Right lobe of liver (tissue), 6 donors: ENCODE results near the gene KLHL7. TPM values are rescaled to one million over a fixed set of nuclear protein-coding genes. Genes with fewer than 3 reads are reported as not detected.

Experiments used
- ATAC-seq, 4 donors: fragments of 200-7000 bp; cut with Tn5 transposase; one replicate each; pipeline ENCODE4 v1.9.1; 2020; ENCODE audit warnings: mild to moderate bottlenecking in 4 of 4, moderate library complexity in 4 of 4
- DNase-seq, 3 donors: peaks; one replicate each; pipeline ENCODE4 v3.0.0-alpha.2; 2020
- H3K27ac ChIP-seq, 3 donors: fragments of 200-600 bp; one replicate each; pipeline ENCODE4 v1.8.0; 2022
- H3K27me3 ChIP-seq, 2 donors: fragments of 200-600 bp; one replicate each; pipeline ENCODE4 v1.8.0; 2022
- H3K36me3 ChIP-seq, 4 donors: fragments of 200-600 bp; sonication (generic) in 1 of 4; one replicate each; pipeline versions ENCODE4 v1.5.1 to v1.8.0; 2017 to 2022; ENCODE audit warnings: control low read depth in 1 of 4
- H3K4me1 ChIP-seq, 4 donors: fragments of 200-600 bp; sonication (generic) in 1 of 4; one replicate each; pipeline versions ENCODE4 v1.5.1 to v1.8.0; 2017 to 2022; ENCODE audit warnings: control low read depth in 1 of 4
- H3K4me3 ChIP-seq, 3 donors: fragments of 200-600 bp; one replicate each; pipeline ENCODE4 v1.8.0; 2022
- H3K9me3 ChIP-seq, 4 donors: fragments of 200-600 bp; sonication (generic) in 1 of 4; one replicate each; pipeline versions ENCODE4 v1.5.1 to v1.8.0; 2017 to 2022; ENCODE audit warnings: control low read depth in 1 of 4
- CTCF ChIP-seq, 4 donors: fragments of 200-600 bp in 3 of 4; fragments of 450-650 bp in 1 of 4; IDR thresholded peaks; one replicate each; pipeline versions ENCODE4 v1.5.1 to v1.8.0; 2016 to 2022; ENCODE audit warnings: antibody characterized with exemption in 4 of 4, mild to moderate bottlenecking in 2 of 4
- POLR2A ChIP-seq: fragments of 450-650 bp; IDR thresholded peaks from one replicate; pipeline ENCODE4 v1.6.1; 2017; ENCODE audit warnings: antibody characterized with exemption, mild to moderate bottlenecking
- WGBS: methylation state at CpG from one replicate; pipeline ENCODE4 v1.1.6; 2018; ENCODE audit warnings: low coverage, low lambda C conversion rate; ENCODE audit not compliant: insufficient coverage; ENCODE audit errors: missing lambda C conversion rate; 5-methylcytosine and 5-hydroxymethylcytosine counted together
- intact Hi-C, 2 donors: fragments of 100-400 bp; cut with DNase I; formaldehyde crosslinking; loops; one replicate each; pipeline versions ENCODE4 v1.11.2 to v1.14.1; 2022
- total RNA-seq, 6 experiments: library from RNA; depleted of rRNA in 2 of 6; stranded (reverse); fragments of >200 nt in 2 of 6; fragmentation: NEBNext Ultra II Directional in 3 of 6; extraction: Animal tissue kit (Norgen Biotek cat#: 25700) in 3 of 6; gene quantifications; one replicate each; pipeline versions ENCODE4 v1.1.0 to v1.2.4, GENCODE V29; 2016 to 2023
- donor health status: DM: no; HTN: yes; CAD: no.
- donor health status: DM: no; HTN: no; CAD: no.
- donor health status: DM: no; HTN: no; CAD: no.
- donor health status: DM: no; HTN: yes; CAD: no.
- donor health status: DM: no; HTN: yes; CAD: no.

Gene KLHL7
- total RNA-seq, 6 experiments from 2014 or later: 6.3 to 9.1 (median 7.5) TPM

GRCh38 chr7:23093546-23093945 is 12.0 kb upstream of the KLHL7 start:
- WGBS: 31% methylated on average over 1 of the region's 1 CpG
- TF ChIP-seq CTCF (IDR thresholded peaks at IDR 0.05): no peak
- no peak for TF ChIP-seq POLR2A
- Histone ChIP-seq H3K4me1 (no peaks in the 10 kb centered on the region), H3K27me3 (no peaks in the 10 kb centered on the region), H3K9me3 (no peaks in the 10 kb centered on the region), H3K4me3 (no peak overlapping the region), H3K36me3 (no peaks in the 10 kb centered on the region), H3K27ac (no peak overlapping the region)
- ATAC-seq (no peak), DNase-seq (no peak)
- intact Hi-C loops: no loop called here

- intact Hi-C loops: no loop called here
- WGBS: no CpG with 5 or more reads among the region's 2 CpGs
- no peak for TF ChIP-seq POLR2A
- TF ChIP-seq CTCF (IDR thresholded peaks at IDR 0.05): no peak
- Histone ChIP-seq H3K4me1 (no peaks in the 10 kb centered on the region), H3K4me3 (no peak overlapping the region), H3K27me3 (no peaks in the 10 kb centered on the region), H3K27ac (no peak overlapping the region), H3K36me3 (no peaks in the 10 kb centered on the region), H3K9me3 (no peaks in the 10 kb centered on the region)
- DNase-seq: no peak
- ATAC-seq: peak in 1 of 4 donors; percentile 21
Measured at GRCh38 chr7:23096518-23097290, 8.9 kb upstream of the KLHL7 start.

GRCh38 chr7:23098029-23098428 is 7.6 kb upstream of the KLHL7 start:
- H3K4me1 ChIP-seq: no peaks in the 10 kb centered on the region
- H3K9me3 ChIP-seq: no peaks in the 10 kb centered on the region
- H3K36me3 ChIP-seq: no peaks in the 10 kb centered on the region
- H3K4me3 ChIP-seq: no peak overlapping the region
- no peak overlapping the region for H3K27ac ChIP-seq
- no CpG with 5 or more reads among the region's 9 CpGs for WGBS
- no peak for ATAC-seq
- intact Hi-C loops: no loop called here
- TF ChIP-seq CTCF (IDR thresholded peaks at IDR 0.05): no peak
- no peak for TF ChIP-seq POLR2A
- DNase-seq: no peak
- no peaks in the 10 kb centered on the region for H3K27me3 ChIP-seq

GRCh38 chr7:23098460-23098859 is 7.1 kb upstream of the KLHL7 start:
- DNase-seq (no peak), ATAC-seq (no peak)
- no peaks in the 10 kb centered on the region for H3K9me3 ChIP-seq
- no peak overlapping the region for H3K27ac ChIP-seq
- no peak overlapping the region for H3K4me3 ChIP-seq
- no peak for TF ChIP-seq POLR2A
- no peak for TF ChIP-seq CTCF (IDR thresholded peaks at IDR 0.05)
- no peaks in the 10 kb centered on the region for H3K4me1 ChIP-seq
- 77% methylated on average over 2 of the region's 2 CpGs for WGBS
- intact Hi-C loops: no loop called here
- no peaks in the 10 kb centered on the region for H3K27me3 ChIP-seq
- H3K36me3 ChIP-seq: no peaks in the 10 kb centered on the region
